PC-3 (cell line): Measurements from ENCODE around the gene SSNA1. TPM values are rescaled to one million over a fixed set of nuclear protein-coding genes. Genes with fewer than 3 reads are reported as not detected.

Experiments used
- ATAC-seq: fragments of 200-7000 bp; cut with Tn5 transposase; 2 replicates; pipeline ENCODE4 v1.9.1; 2020; ENCODE audit warnings: mild to moderate bottlenecking, moderate library complexity
- BruUV-seq: library from RNA; stranded (reverse); fragments of 400-500 nt; replicated peaks from 2 replicates; lab custom pipeline; 2021; lab: Mats Ljungman, UMichigan
- CTCF ChIA-PET: fragments of 300-600 bp; sonication (Branson Sonifier 250); formaldehyde crosslinking; loops from one replicate; lab custom pipeline; 2022; ENCODE audit warnings: antibody characterized with exemption; lab: Charles Lee
- POLR2A ChIA-PET: fragments of 300-600 bp; sonication (Branson Sonifier 250); formaldehyde crosslinking; loops from one replicate; lab custom pipeline; 2022; ENCODE audit warnings: antibody characterized with exemption; ENCODE audit not compliant: unreplicated experiment; lab: Charles Lee
- DNase-seq: peaks from one replicate; pipeline ENCODE4 v3.0.0-alpha.2; 2015
- H2AFZ ChIP-seq: fragments of 300-600 bp; sonication (generic); 2 replicates; pipeline ENCODE4 v1.6.0; 2016; ENCODE audit warnings: antibody characterized with exemption, low read length
- H3F3A ChIP-seq: fragments of 300-600 bp; sonication (generic); one replicate; pipeline ENCODE4 v1.6.0; 2017; ENCODE audit warnings: antibody characterized with exemption, low read length, control low read depth, mild to moderate bottlenecking; ENCODE audit not compliant: unreplicated experiment
- H3K27ac ChIP-seq: fragments of 300-600 bp; sonication (generic); 2 replicates; pipeline ENCODE4 v1.5.1; 2016; ENCODE audit warnings: mild to moderate bottlenecking, low read length
- H3K27me3 ChIP-seq: fragments of 300-600 bp; sonication (generic); 2 replicates; pipeline ENCODE4 v1.6.1; 2016; ENCODE audit warnings: low read length, mixed read lengths
- H3K36me3 ChIP-seq: fragments of 300-600 bp; sonication (generic); 2 replicates; pipeline ENCODE4 v1.6.1; 2016; ENCODE audit warnings: low read depth, mixed run types, low read length, mixed read lengths
- H3K4me1 ChIP-seq: fragments of 300-600 bp; sonication (generic); 2 replicates; pipeline ENCODE4 v1.5.1; 2016; ENCODE audit warnings: low read length; ENCODE audit not compliant: insufficient read depth
- H3K4me2 ChIP-seq: fragments of 300-600 bp; sonication (generic); 2 replicates; pipeline ENCODE4 v1.6.0; 2016; ENCODE audit warnings: low read length
- H3K4me3 ChIP-seq: fragments of 300-600 bp; sonication (generic); 2 replicates; pipeline ENCODE4 v1.5.1; 2016; ENCODE audit warnings: mild to moderate bottlenecking, low read length, mixed read lengths
- H3K79me2 ChIP-seq: fragments of 300-600 bp; sonication (generic); 2 replicates; pipeline ENCODE4 v1.6.1; 2017; ENCODE audit warnings: low read length, mixed read lengths
- H3K9ac ChIP-seq: fragments of 300-600 bp; sonication (generic); 2 replicates; pipeline ENCODE4 v1.6.0; 2016; ENCODE audit warnings: mild to moderate bottlenecking, low read length
- H3K9me2 ChIP-seq: fragments of 300-600 bp; sonication (generic); replicated peaks from 2 replicates; pipeline ENCODE4 v1.6.1; 2016; ENCODE audit warnings: mixed run types, low read length, mixed read lengths
- H3K9me3 ChIP-seq: fragments of 300-600 bp; sonication (generic); 2 replicates; pipeline ENCODE4 v1.6.1; 2016; ENCODE audit warnings: low read length, mixed read lengths
- H4K20me1 ChIP-seq: fragments of 300-600 bp; sonication (generic); 2 replicates; pipeline ENCODE4 v1.6.1; 2016; ENCODE audit warnings: low read length, mixed read lengths
- EZH2 ChIP-seq: fragments of 300-600 bp; sonication (generic); IDR thresholded peaks from one replicate; pipeline ENCODE4 v1.6.1; 2017; ENCODE audit warnings: antibody characterized with exemption, mild to moderate bottlenecking, low read length; ENCODE audit not compliant: unreplicated experiment
- EZH2phosphoT487 ChIP-seq: fragments of 300-600 bp; sonication (generic); IDR thresholded peaks from 2 replicates; pipeline ENCODE4 v1.6.1; 2018; ENCODE audit warnings: mild to moderate bottlenecking, antibody characterized with exemption, low read length, borderline replicate concordance
- intact Hi-C: fragments of 100-400 bp; cut with micrococcal nuclease; formaldehyde crosslinking; loops from 2 replicates; pipeline ENCODE4 v1.9.0; 2023
- total RNA-seq: library from RNA; depleted of rRNA; stranded (reverse); fragments of >200 nt; gene quantifications from 2 replicates; pipeline ENCODE4 v1.2.3, GENCODE V29; 2014
- TF ChIP-seq, protein P1 (sequence below): fragments of 300-600 bp; sonication (generic); conservative IDR thresholded peaks from 2 replicates; pipeline ENCODE4 v1.5.1; 2017; ENCODE audit warnings: antibody characterized with exemption, low read depth, mild to moderate bottlenecking, low read length

SSNA1 gene
- total RNA-seq, 1 experiment from 2014 or later: 123 TPM

DNA sequence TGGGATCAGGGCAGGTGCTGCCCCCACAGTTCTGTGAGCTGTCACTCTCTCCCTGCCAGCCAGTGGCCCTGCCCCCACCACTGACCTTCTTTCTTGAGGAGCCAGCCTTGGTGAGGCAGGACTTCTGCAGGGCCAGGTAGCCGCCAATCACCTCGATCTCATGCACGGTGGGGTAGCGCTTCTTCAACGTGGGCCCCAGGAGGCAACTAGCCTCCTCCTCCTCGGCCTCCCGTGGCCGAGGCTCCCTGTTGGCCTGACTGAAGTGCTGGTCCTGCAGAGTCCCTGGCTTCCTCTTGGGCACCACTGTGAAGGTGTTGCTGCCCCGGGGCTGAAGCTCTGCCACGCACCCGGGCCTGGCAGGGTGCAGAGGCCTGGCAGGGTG is 10.4 kb downstream of the SSNA1 start:
- Histone ChIP-seq H3K4me1 (peaks cover 46% of the 10 kb centered on the region), H3K36me3 (no peaks in the 10 kb centered on the region), H3K4me3 (peak overlapping the region; percentile 68), H3K27me3 (no peaks in the 10 kb centered on the region), H3K27ac (no peak overlapping the region), H4K20me1 (peaks cover 14% of the 10 kb centered on the region; the same call in 1 of the 2 replicates), H3F3A (no peaks in the 10 kb centered on the region), H3K4me2 (peak overlapping the region; percentile 89), H3K79me2 (peaks cover 41% of the 10 kb centered on the region), H3K9me2 (no peaks in the 10 kb centered on the region), H3K9me3 (no peaks in the 10 kb centered on the region), H2AFZ (no peak overlapping the region), H3K9ac (no peak overlapping the region)
- POLR2A ChIA-PET: no interaction called here
- intact Hi-C loops: no loop called here
- no TSS peak for BruUV-seq
- no peak for ATAC-seq
- CTCF ChIA-PET: interaction anchor here (0.9 kb wide), 1 partner anchor 10 kb away, joined by 3 read pairs; no protein-coding TSS in a partner anchor
- DNase-seq: no peak
- TF ChIP-seq EZH2phosphoT487 (no peak), EZH2 (no peak)
- TF ChIP-seq, protein P1, sequence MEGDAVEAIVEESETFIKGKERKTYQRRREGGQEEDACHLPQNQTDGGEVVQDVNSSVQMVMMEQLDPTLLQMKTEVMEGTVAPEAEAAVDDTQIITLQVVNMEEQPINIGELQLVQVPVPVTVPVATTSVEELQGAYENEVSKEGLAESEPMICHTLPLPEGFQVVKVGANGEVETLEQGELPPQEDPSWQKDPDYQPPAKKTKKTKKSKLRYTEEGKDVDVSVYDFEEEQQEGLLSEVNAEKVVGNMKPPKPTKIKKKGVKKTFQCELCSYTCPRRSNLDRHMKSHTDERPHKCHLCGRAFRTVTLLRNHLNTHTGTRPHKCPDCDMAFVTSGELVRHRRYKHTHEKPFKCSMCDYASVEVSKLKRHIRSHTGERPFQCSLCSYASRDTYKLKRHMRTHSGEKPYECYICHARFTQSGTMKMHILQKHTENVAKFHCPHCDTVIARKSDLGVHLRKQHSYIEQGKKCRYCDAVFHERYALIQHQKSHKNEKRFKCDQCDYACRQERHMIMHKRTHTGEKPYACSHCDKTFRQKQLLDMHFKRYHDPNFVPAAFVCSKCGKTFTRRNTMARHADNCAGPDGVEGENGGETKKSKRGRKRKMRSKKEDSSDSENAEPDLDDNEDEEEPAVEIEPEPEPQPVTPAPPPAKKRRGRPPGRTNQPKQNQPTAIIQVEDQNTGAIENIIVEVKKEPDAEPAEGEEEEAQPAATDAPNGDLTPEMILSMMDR: no peak

DNA sequence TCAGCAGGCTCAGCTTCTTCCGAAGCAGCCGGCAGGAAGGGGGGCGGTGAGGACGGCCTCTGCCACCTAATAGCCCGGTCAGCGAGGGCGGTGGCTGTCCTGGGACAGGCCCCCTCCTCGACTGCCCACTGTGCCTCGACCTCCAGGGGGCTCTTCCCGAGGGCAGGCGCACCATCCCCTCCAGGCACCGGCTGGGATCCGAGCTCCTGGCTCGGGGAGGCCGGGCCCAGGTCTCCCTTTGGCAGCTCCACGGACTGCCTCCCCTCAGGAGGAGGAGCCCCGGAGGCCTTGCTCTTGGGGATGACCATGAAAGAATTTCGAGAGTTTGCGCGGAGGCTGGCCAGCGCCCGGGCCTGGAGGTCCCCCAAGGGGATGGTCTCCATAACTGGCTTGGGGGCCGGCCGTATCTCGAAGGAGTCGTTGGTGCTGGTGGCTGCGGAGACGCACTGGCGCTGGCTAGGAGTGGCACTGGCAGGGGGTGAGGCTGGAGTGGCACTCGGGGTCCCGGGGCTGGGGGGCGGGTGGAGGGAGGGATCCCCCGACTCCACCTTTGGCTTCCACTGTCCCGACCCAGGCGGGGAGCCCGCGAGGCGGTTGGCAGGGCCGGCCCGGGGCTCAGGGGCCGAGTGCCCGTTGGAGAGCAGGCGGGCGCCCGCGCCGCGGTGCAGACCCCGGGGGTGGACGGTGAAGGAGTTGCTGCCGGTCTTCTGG is 11.1 kb downstream of the SSNA1 start:
- CTCF ChIA-PET: no interaction called here
- peaks cover 48% of the 10 kb centered on the region for H3K79me2 ChIP-seq

More for the DNA sequence above, 11.1 kb downstream of the SSNA1 start:
- Histone ChIP-seq H4K20me1 (peaks cover 14% of the 10 kb centered on the region; the same call in 1 of the 2 replicates), H3K4me2 (peak overlapping the region; percentile 89), H3F3A (no peaks in the 10 kb centered on the region), H2AFZ (no peak overlapping the region), H3K27ac (no peak overlapping the region), H3K4me1 (peaks cover 51% of the 10 kb centered on the region), H3K9me2 (no peaks in the 10 kb centered on the region), H3K9me3 (no peaks in the 10 kb centered on the region), H3K36me3 (no peaks in the 10 kb centered on the region), H3K4me3 (peak overlapping the region; percentile 68), H3K27me3 (no peaks in the 10 kb centered on the region), H3K9ac (no peak overlapping the region; the same call in 1 of the 2 replicates)
- ATAC-seq (no peak), DNase-seq (no peak)
- intact Hi-C loops: no loop called here
- POLR2A ChIA-PET: no interaction called here
- no peak for TF ChIP-seq EZH2
- no peak for TF ChIP-seq EZH2phosphoT487
- TF ChIP-seq, protein P1: no peak
- no TSS peak for BruUV-seq
